Measurements from ENCODE around the gene ARHGAP40. TPM values are rescaled to one million over a fixed set of nuclear protein-coding genes. Genes with fewer than 3 reads are reported as not detected.

Gene ARHGAP40
- total RNA-seq, 1 experiment from 2014 or later = 0.18 TPM

DNA sequence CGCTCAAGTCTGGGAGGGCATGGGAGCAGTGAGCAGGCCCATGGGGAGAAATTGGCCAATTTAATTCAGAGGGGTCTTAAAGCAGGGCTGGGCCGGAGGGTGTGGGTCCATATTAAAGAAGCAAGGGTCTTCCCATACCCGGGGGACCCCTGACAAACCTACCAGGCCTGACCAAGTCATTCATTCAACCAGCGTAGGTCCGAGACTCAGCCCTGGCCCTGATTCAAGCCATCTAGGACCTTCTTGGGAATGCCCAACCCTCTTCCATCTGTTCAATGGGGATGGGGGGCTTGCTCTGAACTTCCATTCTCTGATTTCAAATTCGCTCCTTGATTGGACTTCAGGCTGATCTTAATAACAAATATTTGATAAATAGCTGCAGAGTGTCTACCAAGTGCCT is 13.3 kb upstream of the ARHGAP40 start:
- no peaks in the 10 kb centered on the region for H3K9me3 ChIP-seq (ENCODE audit: control insufficient read depth, insufficient read depth, low read depth, low read length)
- ChIA-PET CTCF (no interaction called here), POLR2A (no interaction called here)
- BruUV-seq (replicated peaks) = no TSS peak
- TF ChIP-seq SIN3A (IDR thresholded peaks at IDR 0.05; ENCODE audit: borderline replicate concordance, insufficient read depth, low read depth, low read length) = no peak
- TF ChIP-seq TCF7L2 (IDR thresholded peaks at IDR 0.05; ENCODE audit: low read depth, low read length) = no peak
- TF ChIP-seq, protein P1, sequence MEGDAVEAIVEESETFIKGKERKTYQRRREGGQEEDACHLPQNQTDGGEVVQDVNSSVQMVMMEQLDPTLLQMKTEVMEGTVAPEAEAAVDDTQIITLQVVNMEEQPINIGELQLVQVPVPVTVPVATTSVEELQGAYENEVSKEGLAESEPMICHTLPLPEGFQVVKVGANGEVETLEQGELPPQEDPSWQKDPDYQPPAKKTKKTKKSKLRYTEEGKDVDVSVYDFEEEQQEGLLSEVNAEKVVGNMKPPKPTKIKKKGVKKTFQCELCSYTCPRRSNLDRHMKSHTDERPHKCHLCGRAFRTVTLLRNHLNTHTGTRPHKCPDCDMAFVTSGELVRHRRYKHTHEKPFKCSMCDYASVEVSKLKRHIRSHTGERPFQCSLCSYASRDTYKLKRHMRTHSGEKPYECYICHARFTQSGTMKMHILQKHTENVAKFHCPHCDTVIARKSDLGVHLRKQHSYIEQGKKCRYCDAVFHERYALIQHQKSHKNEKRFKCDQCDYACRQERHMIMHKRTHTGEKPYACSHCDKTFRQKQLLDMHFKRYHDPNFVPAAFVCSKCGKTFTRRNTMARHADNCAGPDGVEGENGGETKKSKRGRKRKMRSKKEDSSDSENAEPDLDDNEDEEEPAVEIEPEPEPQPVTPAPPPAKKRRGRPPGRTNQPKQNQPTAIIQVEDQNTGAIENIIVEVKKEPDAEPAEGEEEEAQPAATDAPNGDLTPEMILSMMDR (IDR thresholded peaks at IDR 0.05) = no peak
- TF ChIP-seq POLR2AphosphoS5 (IDR thresholded peaks at IDR 0.05; ENCODE audit: low read depth, low read length) = no peak
- TF ChIP-seq, protein P2, sequence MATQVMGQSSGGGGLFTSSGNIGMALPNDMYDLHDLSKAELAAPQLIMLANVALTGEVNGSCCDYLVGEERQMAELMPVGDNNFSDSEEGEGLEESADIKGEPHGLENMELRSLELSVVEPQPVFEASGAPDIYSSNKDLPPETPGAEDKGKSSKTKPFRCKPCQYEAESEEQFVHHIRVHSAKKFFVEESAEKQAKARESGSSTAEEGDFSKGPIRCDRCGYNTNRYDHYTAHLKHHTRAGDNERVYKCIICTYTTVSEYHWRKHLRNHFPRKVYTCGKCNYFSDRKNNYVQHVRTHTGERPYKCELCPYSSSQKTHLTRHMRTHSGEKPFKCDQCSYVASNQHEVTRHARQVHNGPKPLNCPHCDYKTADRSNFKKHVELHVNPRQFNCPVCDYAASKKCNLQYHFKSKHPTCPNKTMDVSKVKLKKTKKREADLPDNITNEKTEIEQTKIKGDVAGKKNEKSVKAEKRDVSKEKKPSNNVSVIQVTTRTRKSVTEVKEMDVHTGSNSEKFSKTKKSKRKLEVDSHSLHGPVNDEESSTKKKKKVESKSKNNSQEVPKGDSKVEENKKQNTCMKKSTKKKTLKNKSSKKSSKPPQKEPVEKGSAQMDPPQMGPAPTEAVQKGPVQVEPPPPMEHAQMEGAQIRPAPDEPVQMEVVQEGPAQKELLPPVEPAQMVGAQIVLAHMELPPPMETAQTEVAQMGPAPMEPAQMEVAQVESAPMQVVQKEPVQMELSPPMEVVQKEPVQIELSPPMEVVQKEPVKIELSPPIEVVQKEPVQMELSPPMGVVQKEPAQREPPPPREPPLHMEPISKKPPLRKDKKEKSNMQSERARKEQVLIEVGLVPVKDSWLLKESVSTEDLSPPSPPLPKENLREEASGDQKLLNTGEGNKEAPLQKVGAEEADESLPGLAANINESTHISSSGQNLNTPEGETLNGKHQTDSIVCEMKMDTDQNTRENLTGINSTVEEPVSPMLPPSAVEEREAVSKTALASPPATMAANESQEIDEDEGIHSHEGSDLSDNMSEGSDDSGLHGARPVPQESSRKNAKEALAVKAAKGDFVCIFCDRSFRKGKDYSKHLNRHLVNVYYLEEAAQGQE (IDR thresholded peaks at IDR 0.05; ENCODE audit: insufficient read depth in 1 of 2, low read depth in 2 of 2, low read length in 1 of 2) = no peak
- DNase-seq (ENCODE audit: low read depth, low spot score) (no peak), ATAC-seq (no peak)
- intact Hi-C loops (cut with micrococcal nuclease; ENCODE audit: unreplicated experiment) (no loop called here), in situ Hi-C loops (cut with HindIII; ENCODE audit: low pct_unique_long_range_greater_than_20kb, low sequenced_read_pairs) (no loop called here)
- H3K4me3 ChIP-seq (ENCODE audit: low read depth in 2 of 2, low read length in 2 of 2) = no peak overlapping the region
- no peaks in the 10 kb centered on the region for H3K36me3 ChIP-seq (ENCODE audit: control insufficient read depth, insufficient read depth, low read length)
- no peaks in the 10 kb centered on the region for H3K27me3 ChIP-seq (ENCODE audit: control insufficient read depth, insufficient read depth, low read length)
- no peaks in the 10 kb centered on the region for H3K4me1 ChIP-seq (ENCODE audit: control insufficient read depth, insufficient read depth, low read length)
- no peak overlapping the region for H3K27ac ChIP-seq (ENCODE audit: low read length)

DNA sequence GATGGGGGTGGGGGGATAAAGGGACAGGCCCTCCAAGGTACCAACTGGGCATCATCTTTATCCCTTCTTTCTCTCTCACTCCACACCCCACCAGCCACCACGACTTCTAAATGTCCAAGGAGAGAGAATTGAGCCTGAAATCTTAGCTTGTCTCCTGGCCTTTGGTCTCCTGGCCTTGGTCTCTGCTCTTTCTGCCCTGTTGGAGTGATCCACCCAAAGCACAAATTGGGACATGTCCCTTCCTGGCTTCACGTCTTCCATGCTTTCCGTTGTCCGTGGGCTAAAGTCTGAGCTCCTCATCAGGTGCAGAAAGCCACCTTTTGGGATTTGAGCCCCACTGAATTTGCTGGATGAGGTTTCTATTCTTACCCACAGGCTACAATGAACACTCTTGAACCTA is 12.3 kb upstream of the ARHGAP40 start:
- H3K36me3 ChIP-seq (ENCODE audit: control insufficient read depth, insufficient read depth, low read length) = no peaks in the 10 kb centered on the region
- no TSS peak for BruUV-seq (replicated peaks)
- in situ Hi-C loops (cut with HindIII; ENCODE audit: low pct_unique_long_range_greater_than_20kb, low sequenced_read_pairs) (no loop called here), intact Hi-C loops (cut with micrococcal nuclease; ENCODE audit: unreplicated experiment) (no loop called here)
- no peak for TF ChIP-seq SIN3A (IDR thresholded peaks at IDR 0.05; ENCODE audit: borderline replicate concordance, insufficient read depth, low read depth, low read length)
- TF ChIP-seq, protein P1 (IDR thresholded peaks at IDR 0.05) = no peak
- no peak for TF ChIP-seq TCF7L2 (IDR thresholded peaks at IDR 0.05; ENCODE audit: low read depth, low read length)
- TF ChIP-seq POLR2AphosphoS5 (IDR thresholded peaks at IDR 0.05; ENCODE audit: low read depth, low read length) = no peak
- TF ChIP-seq, protein P2 (IDR thresholded peaks at IDR 0.05; ENCODE audit: insufficient read depth in 1 of 2, low read depth in 2 of 2, low read length in 1 of 2) = no peak
- no peaks in the 10 kb centered on the region for H3K9me3 ChIP-seq (ENCODE audit: control insufficient read depth, insufficient read depth, low read depth, low read length)
- DNase-seq (ENCODE audit: low read depth, low spot score) (no peak), ATAC-seq (peak; percentile 24; the same call in 1 of the 2 replicates)
- ChIA-PET POLR2A (no interaction called here), CTCF (no interaction called here)
- H3K4me3 ChIP-seq (ENCODE audit: low read depth in 2 of 2, low read length in 2 of 2) = no peak overlapping the region
- no peak overlapping the region for H3K27ac ChIP-seq (ENCODE audit: low read length)
- no peaks in the 10 kb centered on the region for H3K4me1 ChIP-seq (ENCODE audit: control insufficient read depth, insufficient read depth, low read length)
- H3K27me3 ChIP-seq (ENCODE audit: control insufficient read depth, insufficient read depth, low read length) = no peaks in the 10 kb centered on the region
